ENCODE data around the gene RHBG. TPM values are rescaled to one million over a fixed set of nuclear protein-coding genes. Genes with fewer than 3 reads are reported as not detected.

The RHBG gene
- total RNA-seq, 4 donors from 2014 or later = 0.23 to 1.6 (median 1.1) TPM

DNA sequence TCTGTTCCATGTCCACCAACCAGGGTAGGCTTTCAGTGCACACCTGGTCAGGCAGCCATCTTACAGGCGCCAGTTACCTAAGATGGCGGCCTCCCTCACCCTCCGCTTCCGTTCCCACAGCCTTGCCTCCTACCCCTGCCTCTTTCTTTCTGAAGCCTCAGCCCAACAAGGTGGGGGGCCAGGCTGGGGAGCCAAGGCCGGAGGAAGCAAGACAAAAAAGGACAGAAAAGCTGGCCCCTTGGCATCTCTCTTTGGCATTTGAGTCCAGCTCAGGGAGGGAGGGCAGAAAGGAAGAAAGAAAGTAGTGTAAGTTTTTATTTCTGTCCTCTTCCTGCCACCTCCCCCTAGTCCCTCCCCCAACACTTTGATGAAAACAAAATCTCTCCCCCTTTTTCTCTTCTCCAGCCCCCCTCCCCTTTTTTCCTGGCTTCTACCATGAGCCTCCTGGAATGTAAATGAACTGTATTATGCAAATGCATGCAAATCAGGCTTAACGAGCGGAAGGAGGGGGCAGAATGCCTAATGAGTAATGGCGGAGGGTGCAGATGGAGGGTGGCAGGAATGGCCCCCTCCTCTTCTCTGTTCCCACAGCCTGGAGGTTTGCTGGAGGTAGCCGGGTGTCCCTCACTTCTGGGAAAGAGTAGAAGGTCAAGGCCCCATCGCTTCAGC is 43.8 kb downstream of the RHBG start:
- WGBS, 2 donors = 78 to 82% methylated on average over 8 to 10 of the region's 10 CpGs
- no peak for TF ChIP-seq POLR2A (IDR thresholded peaks at IDR 0.05)
- TF ChIP-seq, protein P1, sequence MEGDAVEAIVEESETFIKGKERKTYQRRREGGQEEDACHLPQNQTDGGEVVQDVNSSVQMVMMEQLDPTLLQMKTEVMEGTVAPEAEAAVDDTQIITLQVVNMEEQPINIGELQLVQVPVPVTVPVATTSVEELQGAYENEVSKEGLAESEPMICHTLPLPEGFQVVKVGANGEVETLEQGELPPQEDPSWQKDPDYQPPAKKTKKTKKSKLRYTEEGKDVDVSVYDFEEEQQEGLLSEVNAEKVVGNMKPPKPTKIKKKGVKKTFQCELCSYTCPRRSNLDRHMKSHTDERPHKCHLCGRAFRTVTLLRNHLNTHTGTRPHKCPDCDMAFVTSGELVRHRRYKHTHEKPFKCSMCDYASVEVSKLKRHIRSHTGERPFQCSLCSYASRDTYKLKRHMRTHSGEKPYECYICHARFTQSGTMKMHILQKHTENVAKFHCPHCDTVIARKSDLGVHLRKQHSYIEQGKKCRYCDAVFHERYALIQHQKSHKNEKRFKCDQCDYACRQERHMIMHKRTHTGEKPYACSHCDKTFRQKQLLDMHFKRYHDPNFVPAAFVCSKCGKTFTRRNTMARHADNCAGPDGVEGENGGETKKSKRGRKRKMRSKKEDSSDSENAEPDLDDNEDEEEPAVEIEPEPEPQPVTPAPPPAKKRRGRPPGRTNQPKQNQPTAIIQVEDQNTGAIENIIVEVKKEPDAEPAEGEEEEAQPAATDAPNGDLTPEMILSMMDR (IDR thresholded peaks at IDR 0.05) = no peak

DNA sequence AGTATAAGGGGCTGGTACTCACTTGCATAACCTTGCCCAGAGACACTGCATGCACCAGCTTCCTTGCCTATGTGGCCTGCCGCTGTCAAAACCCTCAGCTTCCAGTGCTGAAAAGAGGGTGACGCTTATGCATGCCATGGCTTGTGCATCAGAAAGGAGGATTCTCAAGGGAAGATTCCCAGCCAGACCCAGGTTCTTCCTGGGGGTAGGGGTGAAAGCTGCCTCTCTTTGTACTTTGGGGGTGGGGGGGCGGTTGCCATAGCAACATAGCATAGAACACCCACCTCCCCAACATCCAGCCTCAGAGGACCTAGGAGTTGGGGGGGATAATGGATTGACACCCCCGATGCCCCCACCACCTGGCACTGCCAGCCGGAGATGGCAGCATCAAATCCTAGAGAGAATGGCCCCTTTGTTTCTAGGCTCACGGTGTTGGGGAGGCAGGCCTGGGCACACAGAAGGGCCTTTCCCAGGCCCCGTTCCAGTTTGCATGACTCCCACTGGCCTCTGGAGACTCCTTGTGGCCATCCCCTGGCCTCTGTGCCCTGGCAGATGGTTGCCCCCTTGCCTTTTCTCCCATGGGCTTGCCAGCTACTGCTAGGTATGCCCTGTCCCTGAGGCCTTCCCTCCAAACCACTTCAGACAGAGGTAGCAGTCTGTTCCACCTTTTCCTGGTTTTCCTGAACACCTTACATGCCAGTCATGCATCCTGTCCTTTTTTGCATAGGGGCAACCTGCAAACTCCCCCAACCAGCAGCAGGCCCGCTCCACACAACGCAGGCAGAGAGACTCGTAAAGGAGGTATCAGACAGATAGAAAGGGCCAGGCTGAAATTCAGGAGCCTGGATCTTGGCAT is 44.6 kb downstream of the RHBG start:
- no peak for DNase-seq
- Histone ChIP-seq H3K9me3 (no peaks in the 10 kb centered on the region), H3K27me3 (peaks cover 0 to 94% (median 4%) of the 10 kb centered on the region in 4 donors), H3K36me3 (no peaks in the 10 kb centered on the region), H3K4me1 (no peaks in the 10 kb centered on the region), H3K4me3 (no peak overlapping the region), H3K27ac (no peak overlapping the region)
- intact Hi-C loops (cut with DNase I) = no loop called here
- no peak for TF ChIP-seq POLR2A (IDR thresholded peaks at IDR 0.05)
- TF ChIP-seq, protein P1 (IDR thresholded peaks at IDR 0.05) = no peak
- WGBS, 2 donors = 43 to 61% methylated on average over 6 to 7 of the region's 10 CpGs

More for the DNA sequence above, 43.8 kb downstream of the RHBG start:
- no peaks in the 10 kb centered on the region for H3K36me3 ChIP-seq
- peaks cover 0 to 94% (median 4%) of the 10 kb centered on the region in 4 donors for H3K27me3 ChIP-seq
- no peak overlapping the region for H3K27ac ChIP-seq
- DNase-seq = no peak
- no peaks in the 10 kb centered on the region for H3K4me1 ChIP-seq
- intact Hi-C loops (cut with DNase I) = no loop called here
- H3K4me3 ChIP-seq = no peak overlapping the region
- H3K9me3 ChIP-seq = no peaks in the 10 kb centered on the region

DNA sequence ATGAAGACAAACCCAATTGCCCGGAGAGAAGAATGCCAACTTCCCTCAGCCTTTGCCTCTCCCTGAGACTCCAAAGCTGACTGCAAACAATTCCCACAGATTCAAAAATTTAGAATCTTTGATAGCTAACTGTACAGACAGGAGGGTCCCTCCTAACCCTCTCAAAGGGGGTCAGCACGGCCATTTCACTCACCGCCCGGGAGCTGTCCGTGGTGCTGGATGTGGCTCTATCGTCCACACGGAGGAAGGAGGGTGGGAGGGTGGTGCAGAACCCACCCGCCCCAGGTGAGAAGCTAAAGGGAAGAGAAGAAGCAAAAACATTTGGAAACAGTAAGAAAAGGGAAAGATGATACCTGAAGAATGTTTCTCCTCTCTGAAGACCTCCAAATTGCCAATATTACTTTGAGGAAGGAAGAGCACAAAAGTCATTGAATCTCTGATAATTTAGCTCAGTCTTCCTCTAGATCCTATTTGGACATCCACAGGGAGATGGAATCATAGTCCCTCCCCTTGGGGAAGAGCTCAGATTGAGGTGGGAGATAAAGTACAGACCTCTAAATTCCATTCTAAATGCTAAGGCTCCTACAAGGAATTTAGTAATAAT is 45.6 kb downstream of the RHBG start:
- H3K9me3 ChIP-seq = no peaks in the 10 kb centered on the region
- no peak for DNase-seq
- 15 to 17% methylated on average over 8 of the region's 8 CpGs for WGBS, 2 donors
- no peak overlapping the region for H3K27ac ChIP-seq
- no peaks in the 10 kb centered on the region for H3K36me3 ChIP-seq
- peaks cover 0 to 95% (median 8%) of the 10 kb centered on the region in 4 donors for H3K27me3 ChIP-seq
- no peak overlapping the region for H3K4me3 ChIP-seq
- intact Hi-C loops (cut with DNase I) = no loop called here
- no peak for TF ChIP-seq POLR2A (IDR thresholded peaks at IDR 0.05)
- TF ChIP-seq, protein P1 (IDR thresholded peaks at IDR 0.05) = no peak
- H3K4me1 ChIP-seq = no peaks in the 10 kb centered on the region

DNA sequence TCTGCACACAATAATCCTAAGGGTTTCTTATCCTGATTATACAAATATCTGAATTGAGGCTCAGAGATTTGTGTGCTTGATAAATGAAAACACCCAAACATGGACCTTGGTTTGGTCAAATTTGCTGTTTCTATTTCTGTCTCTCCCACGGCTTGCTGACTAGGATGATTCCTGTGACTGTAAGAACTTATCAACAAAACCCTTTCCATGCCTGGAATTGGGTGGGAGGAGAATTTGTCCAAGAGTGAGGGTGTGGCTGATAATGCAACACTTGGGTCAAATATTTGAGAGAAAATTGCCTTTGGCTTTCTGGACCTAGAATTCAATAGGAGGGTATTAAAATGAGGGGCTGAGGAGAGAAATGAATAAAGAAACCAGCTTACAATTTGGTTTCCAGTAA is 48.0 kb downstream of the RHBG start:
- H3K36me3 ChIP-seq = no peaks in the 10 kb centered on the region
- TF ChIP-seq POLR2A (IDR thresholded peaks at IDR 0.05) = no peak
- TF ChIP-seq, protein P1 (IDR thresholded peaks at IDR 0.05) = no peak
- no peaks in the 10 kb centered on the region for H3K9me3 ChIP-seq
- no peak for DNase-seq
- H3K4me3 ChIP-seq = no peak overlapping the region
- H3K27ac ChIP-seq = no peak overlapping the region
- H3K4me1 ChIP-seq = peaks cover 21 to 24% (median 23%) of the 10 kb centered on the region in 3 donors
- 43 to 46% methylated on average over 1 of the region's 1 CpG for WGBS, 2 donors
- intact Hi-C loops (cut with DNase I) = no loop called here
- peaks cover 19 to 100% (median 27%) of the 10 kb centered on the region in 4 donors for H3K27me3 ChIP-seq
